Suprapubic skin (tissue), 4 donors: Measurements from ENCODE around the gene PRSS56. TPM values are rescaled to one million over a fixed set of nuclear protein-coding genes. Genes with fewer than 3 reads are reported as not detected.

Experiments used
- DNase-seq, 2 donors: peaks; one replicate each; pipeline ENCODE4 v3.0.0-alpha.2; 2019; ENCODE audit warnings: low spot score in 2 of 2
- H3K27ac ChIP-seq: fragments of 200-600 bp; sonication (generic); one replicate; pipeline ENCODE4 v1.5.1; 2019
- H3K27me3 ChIP-seq: fragments of 200-600 bp; sonication (generic); one replicate; pipeline ENCODE4 v1.5.1; 2019
- H3K36me3 ChIP-seq: fragments of 200-600 bp; sonication (generic); one replicate; pipeline ENCODE4 v1.5.1; 2019
- H3K4me1 ChIP-seq: fragments of 200-600 bp; sonication (generic); one replicate; pipeline ENCODE4 v1.5.1; 2019
- H3K4me3 ChIP-seq: fragments of 200-600 bp; sonication (generic); one replicate; pipeline ENCODE4 v1.5.1; 2019; ENCODE audit warnings: mild to moderate bottlenecking
- H3K9me3 ChIP-seq: fragments of 200-600 bp; sonication (generic); one replicate; pipeline ENCODE4 v1.5.1; 2019
- CTCF ChIP-seq, 2 donors: fragments of 200-600 bp in 1 of 2; fragments of 450-650 bp in 1 of 2; sonication (generic) in 1 of 2; IDR thresholded peaks; one replicate each; pipeline ENCODE4 v1.5.1; 2016 to 2019; ENCODE audit warnings: antibody characterized with exemption in 2 of 2, mild to moderate bottlenecking in 1 of 2, moderate library complexity in 1 of 2
- EP300 ChIP-seq: sonication (generic); formaldehyde crosslinking; IDR thresholded peaks from one replicate; pipeline ENCODE4 v1.6.1; 2017; ENCODE audit warnings: antibody characterized with exemption
- POLR2A ChIP-seq, 2 donors: fragments of 450-650 bp; IDR thresholded peaks; one replicate each; pipeline ENCODE4 v1.6.1; 2017; ENCODE audit warnings: antibody characterized with exemption in 2 of 2, mild to moderate bottlenecking in 2 of 2, moderate library complexity in 2 of 2
- POLR2AphosphoS5 ChIP-seq, 3 donors: sonication (generic); formaldehyde crosslinking; IDR thresholded peaks; one replicate each; pipeline ENCODE4 v1.6.1; 2017; ENCODE audit warnings: antibody characterized with exemption in 3 of 3
- WGBS: methylation state at CpG from one replicate; pipeline ENCODE4 v1.1.5; 2018; 5-methylcytosine and 5-hydroxymethylcytosine counted together
- total RNA-seq, 4 donors: library from RNA; depleted of rRNA; stranded (reverse); fragments of >200 nt; gene quantifications; one replicate each; pipeline ENCODE4 v1.1.0, GENCODE V29; 2016

PRSS56 gene
- total RNA-seq, 4 donors from 2014 or later, result not detected

GRCh38 chr2:232482301-232483238 lies 37.6 kb upstream of the PRSS56 start:
- peaks cover 85% of the 10 kb centered on the region for H3K27me3 ChIP-seq
- no peaks in the 10 kb centered on the region for H3K9me3 ChIP-seq
- H3K4me1 ChIP-seq, result peaks cover 24% of the 10 kb centered on the region
- 90% methylated on average over 23 of the region's 31 CpGs for WGBS
- TF ChIP-seq EP300, result no peak
- no peak for TF ChIP-seq POLR2A (IDR thresholded peaks at IDR 0.05)
- TF ChIP-seq CTCF (IDR thresholded peaks at IDR 0.05), result no peak
- no peak for TF ChIP-seq POLR2AphosphoS5 (IDR thresholded peaks at IDR 0.05)
- no peak overlapping the region for H3K27ac ChIP-seq
- peak in 1 of 2 donors; percentile 48 for DNase-seq
- H3K4me3 ChIP-seq, result no peak overlapping the region
- no peaks in the 10 kb centered on the region for H3K36me3 ChIP-seq

GRCh38 chr2:232483311-232483922 lies 36.8 kb upstream of the PRSS56 start:
- Histone ChIP-seq H3K27ac (no peak overlapping the region), H3K36me3 (no peaks in the 10 kb centered on the region), H3K27me3 (peaks cover 93% of the 10 kb centered on the region), H3K4me3 (no peak overlapping the region), H3K4me1 (peaks cover 24% of the 10 kb centered on the region), H3K9me3 (no peaks in the 10 kb centered on the region)
- peak in 1 of 2 donors; percentile 39 for DNase-seq
- WGBS, result 92% methylated on average over 6 of the region's 10 CpGs
- TF ChIP-seq CTCF (IDR thresholded peaks at IDR 0.05) (no peak), POLR2A (IDR thresholded peaks at IDR 0.05) (no peak), EP300 (no peak), POLR2AphosphoS5 (IDR thresholded peaks at IDR 0.05) (no peak)

GRCh38 chr2:232483923-232484627 lies 36.1 kb upstream of the PRSS56 start:
- TF ChIP-seq POLR2A (IDR thresholded peaks at IDR 0.05) (no peak), EP300 (no peak), POLR2AphosphoS5 (IDR thresholded peaks at IDR 0.05) (no peak), CTCF (IDR thresholded peaks at IDR 0.05) (no peak)
- Histone ChIP-seq H3K4me3 (no peak overlapping the region), H3K27ac (no peak overlapping the region), H3K4me1 (peaks cover 24% of the 10 kb centered on the region), H3K27me3 (peaks cover 96% of the 10 kb centered on the region), H3K9me3 (no peaks in the 10 kb centered on the region), H3K36me3 (no peaks in the 10 kb centered on the region)
- DNase-seq, result peak in 1 of 2 donors; percentile 47
- WGBS, result 90% methylated on average over 5 of the region's 19 CpGs

- peaks cover 24% of the 10 kb centered on the region for H3K4me1 ChIP-seq
- H3K9me3 ChIP-seq, result no peaks in the 10 kb centered on the region
- peak in 1 of 2 donors; percentile 46 for DNase-seq
- TF ChIP-seq POLR2AphosphoS5 (IDR thresholded peaks at IDR 0.05), result no peak
- no peak for TF ChIP-seq CTCF (IDR thresholded peaks at IDR 0.05)
- no peak for TF ChIP-seq POLR2A (IDR thresholded peaks at IDR 0.05)
- TF ChIP-seq EP300, result no peak
- H3K4me3 ChIP-seq, result no peak overlapping the region
- H3K27me3 ChIP-seq, result peaks cover 96% of the 10 kb centered on the region
- no peak overlapping the region for H3K27ac ChIP-seq
- 85% methylated on average over 12 of the region's 12 CpGs for WGBS
- no peaks in the 10 kb centered on the region for H3K36me3 ChIP-seq
These were observed 35.4 kb upstream of the PRSS56 start for GRCh38 chr2:232484628-232485347.
